ENCODE data around the gene HBG1. TPM values are rescaled to one million over a fixed set of nuclear protein-coding genes. Genes with fewer than 3 reads are reported as not detected.

Gene HBG1
- total and polyA plus RNA-seq, 10 of the 15 experiments (the other 5 are each of a cell fraction or from before 2014, with no cell fraction given) = 0.84 to 2.3 (median 1.9) TPM; not detected in 5

DNA sequence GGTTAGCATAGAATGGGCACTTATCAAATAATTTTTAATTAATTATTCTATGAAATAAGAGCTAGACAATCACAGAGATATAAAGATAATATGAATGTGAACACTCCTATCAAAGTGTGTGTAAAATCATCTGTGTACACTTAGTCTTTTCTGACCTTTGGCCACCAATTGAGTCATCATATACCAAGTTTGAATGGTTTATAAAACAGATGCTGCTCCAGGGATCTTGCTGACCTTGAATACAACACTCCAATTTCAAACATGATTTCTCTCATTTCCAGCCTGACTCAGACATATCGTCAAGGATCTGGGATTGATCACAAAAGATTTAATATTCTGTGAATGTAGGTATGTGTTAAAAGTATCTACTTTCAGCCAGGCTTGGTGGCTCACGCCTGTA lies 46.3 kb downstream of the HBG1 start:
- intact Hi-C loops (cut with micrococcal nuclease; ENCODE audit: unreplicated experiment) (loop anchor here (5.0 kb wide), 1 partner anchor 81 kb away; no protein-coding TSS in a partner anchor), in situ Hi-C loops (cut with MboI) (loop anchor here (5.0 kb wide), 1 partner anchor 169 kb away; no protein-coding TSS in a partner anchor)
- ChIA-PET RAD21 (ENCODE audit: unreplicated experiment) (no interaction called here), POLR2A (no interaction called here), SMC1A (ENCODE audit: uncharacterized antibody, unreplicated experiment) (interaction anchor here (1.0 to 1.6 kb wide), 2 partner anchors 86 to 168 kb away, joined by 3 to 4 read pairs; no protein-coding TSS in a partner anchor), CTCF (interaction anchor here (1.0 kb wide), 1 partner anchor 177 kb away, joined by 4 read pairs; no protein-coding TSS in a partner anchor)
- Histone ChIP-seq H3K36me3 (ENCODE audit: control insufficient read depth in 2 of 2, insufficient read depth in 2 of 2, low read length in 1 of 2) (no peaks in the 10 kb centered on the region), H3K4me1 (ENCODE audit: control insufficient read depth, insufficient read depth, low read length) (no peaks in the 10 kb centered on the region), H3K9me3 (replicated peaks; ENCODE audit: control insufficient read depth, insufficient read depth, low read length) (no peaks in the 10 kb centered on the region), H3K9ac (ENCODE audit: control insufficient read depth, insufficient read depth, low read length) (no peak overlapping the region), H3K27ac (ENCODE audit: control insufficient read depth, insufficient read depth) (no peak overlapping the region), H3K4me2 (ENCODE audit: control insufficient read depth, insufficient read depth) (no peak overlapping the region), H3K79me2 (ENCODE audit: control insufficient read depth, insufficient read depth, low read length) (no peaks in the 10 kb centered on the region), H2AFZ (ENCODE audit: control insufficient read depth, low read depth, low read length) (no peak overlapping the region), H3K4me3 (no peak overlapping the region), H3K27me3 (replicated peaks in 1 of 2; ENCODE audit: control insufficient read depth in 2 of 2, insufficient read depth in 2 of 2, low read length in 1 of 2) (no peaks in the 10 kb centered on the region), H4K20me1 (ENCODE audit: control insufficient read depth, insufficient read depth) (no peaks in the 10 kb centered on the region)
- DNase-seq (ENCODE audit: low read depth, low spot score) = no peak
- no peak for ATAC-seq
- 10% methylated on average over 2 of the region's 2 CpGs for WGBS (ENCODE audit: insufficient coverage, insufficient replicate concordance, low lambda C conversion rate, missing lambda C conversion rate)
- no peak for TF ChIP-seq MTA2 (IDR thresholded peaks at IDR 0.05; ENCODE audit: low read depth)
- TF ChIP-seq RUNX3 (IDR thresholded peaks at IDR 0.05; ENCODE audit: low read length) = no peak
- TF ChIP-seq, protein P1, sequence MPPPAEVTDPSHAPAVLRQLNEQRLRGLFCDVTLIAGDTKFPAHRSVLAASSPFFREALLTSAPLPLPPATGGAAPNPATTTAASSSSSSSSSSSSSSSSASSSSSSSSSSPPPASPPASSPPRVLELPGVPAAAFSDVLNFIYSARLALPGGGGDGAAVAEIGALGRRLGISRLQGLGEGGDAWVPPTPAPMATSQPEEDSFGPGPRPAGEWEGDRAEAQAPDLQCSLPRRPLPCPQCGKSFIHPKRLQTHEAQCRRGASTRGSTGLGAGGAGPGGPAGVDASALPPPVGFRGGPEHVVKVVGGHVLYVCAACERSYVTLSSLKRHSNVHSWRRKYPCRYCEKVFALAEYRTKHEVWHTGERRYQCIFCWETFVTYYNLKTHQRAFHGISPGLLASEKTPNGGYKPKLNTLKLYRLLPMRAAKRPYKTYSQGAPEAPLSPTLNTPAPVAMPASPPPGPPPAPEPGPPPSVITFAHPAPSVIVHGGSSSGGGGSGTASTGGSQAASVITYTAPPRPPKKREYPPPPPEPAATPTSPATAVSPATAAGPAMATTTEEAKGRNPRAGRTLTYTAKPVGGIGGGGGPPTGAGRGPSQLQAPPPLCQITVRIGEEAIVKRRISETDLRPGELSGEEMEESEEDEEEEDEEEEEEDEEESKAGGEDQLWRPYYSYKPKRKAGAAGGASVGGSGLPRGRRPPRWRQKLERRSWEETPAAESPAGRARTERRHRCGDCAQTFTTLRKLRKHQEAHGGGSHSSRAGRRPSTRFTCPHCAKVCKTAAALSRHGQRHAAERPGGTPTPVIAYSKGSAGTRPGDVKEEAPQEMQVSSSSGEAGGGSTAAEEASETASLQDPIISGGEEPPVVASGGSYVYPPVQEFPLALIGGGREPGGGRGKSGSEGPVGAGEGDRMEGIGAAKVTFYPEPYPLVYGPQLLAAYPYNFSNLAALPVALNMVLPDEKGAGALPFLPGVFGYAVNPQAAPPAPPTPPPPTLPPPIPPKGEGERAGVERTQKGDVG (CRISPR knock-in tag; IDR thresholded peaks at IDR 0.05) = no peak
- TF ChIP-seq STAT1 (conservative IDR thresholded peaks at IDR 0.05) = no peak
- no peak for TF ChIP-seq ZSCAN29 (IDR thresholded peaks at IDR 0.05)
- TF ChIP-seq SMAD1 (IDR thresholded peaks at IDR 0.05; ENCODE audit: low read depth, partially characterized antibody) = no peak
- no peak for TF ChIP-seq LARP7 (IDR thresholded peaks at IDR 0.05)
- TF ChIP-seq BCL11A (IDR thresholded peaks at IDR 0.05; ENCODE audit: low read depth, low read length) = no peak
- TF ChIP-seq IKZF2 (IDR thresholded peaks at IDR 0.05) = no peak
- no peak for FAIRE-seq
- BruUV-seq (replicated peaks) = no TSS peak

Data from GM12878 (cell line).